CD4-positive, alpha-beta T cell (primary cell): ENCODE results near the gene CTBP1. TPM values are rescaled to one million over a fixed set of nuclear protein-coding genes. Genes with fewer than 3 reads are reported as not detected.

Experiments used
- ATAC-seq: fragments of 200-7000 bp; cut with Tn5 transposase; one replicate; pipeline ENCODE4 v1.10.0; 2022; ENCODE audit warnings: mild to moderate bottlenecking; ENCODE audit not compliant: poor library complexity
- CTCF ChIA-PET: fragments of 350-600 bp; sonication (Branson Sonifier 250); formaldehyde crosslinking; loops from one replicate; lab custom pipeline; 2021; ENCODE audit warnings: antibody characterized with exemption, inconsistent platforms; lab: Charles Lee
- POLR2A ChIA-PET: fragments of 350-600 bp; sonication (Branson Sonifier 250); formaldehyde crosslinking; loops from one replicate; lab custom pipeline; 2021; ENCODE audit warnings: antibody characterized with exemption, inconsistent platforms; lab: Charles Lee
- DNase-seq, 14 experiments: peaks; one replicate each; pipeline ENCODE4 v3.0.0-alpha.2; 2013 to 2020; ENCODE audit warnings: mixed read lengths in 2 of 14
- H3K27ac ChIP-seq, 2 donors: one replicate each; pipeline versions ENCODE4 v1.5.1 to v1.7.0; 2013; ENCODE audit warnings: low read length in 2 of 2, low read depth in 1 of 2, mild to moderate bottlenecking in 1 of 2
- H3K27me3 ChIP-seq, 2 experiments: 1 replicate in 1 of 2; 2 replicates in 1 of 2; pipeline versions ENCODE4 v1.6.1 to v1.7.0; 2013; ENCODE audit warnings: low read length in 2 of 2, control low read depth in 1 of 2, mild to moderate bottlenecking in 1 of 2, moderate library complexity in 1 of 2; ENCODE audit not compliant: insufficient read depth in 2 of 2, control insufficient read depth in 1 of 2
- H3K36me3 ChIP-seq: one replicate; pipeline ENCODE4 v1.6.1; 2013; ENCODE audit warnings: low read length, control low read depth; ENCODE audit not compliant: insufficient read depth
- H3K4me1 ChIP-seq: one replicate; pipeline ENCODE4 v1.6.1; 2013; ENCODE audit warnings: low read length, control low read depth; ENCODE audit not compliant: insufficient read depth
- H3K4me3 ChIP-seq: one replicate; pipeline ENCODE4 v1.5.1; 2013; ENCODE audit warnings: mild to moderate bottlenecking, low read length, moderate library complexity
- H3K9me3 ChIP-seq, 2 experiments: 1 replicate in 1 of 2; 2 replicates in 1 of 2; pipeline versions ENCODE4 v1.6.1 to v1.7.0; 2013; ENCODE audit warnings: low read length in 2 of 2, mild to moderate bottlenecking in 2 of 2, control low read depth in 1 of 2, moderate library complexity in 1 of 2; ENCODE audit not compliant: control insufficient read depth in 1 of 2, insufficient read depth in 1 of 2
- H3K27ac Mint-ChIP-seq: one replicate; pipeline ENCODE4 v1.8.0; 2020; ENCODE audit warnings: mixed read lengths
- H3K27me3 Mint-ChIP-seq: one replicate; pipeline ENCODE4 v1.8.0; 2021; ENCODE audit warnings: mixed read lengths
- H3K36me3 Mint-ChIP-seq: one replicate; pipeline ENCODE4 v1.8.0; 2021; ENCODE audit warnings: low read depth, mixed read lengths
- H3K4me1 Mint-ChIP-seq: one replicate; pipeline ENCODE4 v1.8.0; 2021; ENCODE audit warnings: low read depth, mixed read lengths
- H3K4me3 Mint-ChIP-seq: one replicate; pipeline ENCODE4 v1.8.0; 2020; ENCODE audit warnings: mild to moderate bottlenecking, mixed read lengths
- H3K9me3 Mint-ChIP-seq: one replicate; pipeline ENCODE4 v1.8.0; 2020; ENCODE audit warnings: mixed read lengths
- intact Hi-C, 2 experiments: fragments of 100-400 bp; cut with DNase I in 1 of 2; cut with micrococcal nuclease in 1 of 2; formaldehyde crosslinking; loops; one replicate each; pipeline versions ENCODE4 v1.15.1 to v1.9.0; 2023 to 2025; cut with DNase I, micrococcal nuclease
- total RNA-seq, 174 experiments: library from RNA in 2 of 174; stranded (reverse) in 2 of 174; gene quantifications; one replicate each; pipeline ENCODE4 v1.2.3 and lab custom pipeline; 2021 to 2026
- TF ChIP-seq, protein P1 (sequence below): fragments of 200-600 bp; IDR thresholded peaks from one replicate; pipeline ENCODE4 v1.8.0; 2022; ENCODE audit warnings: antibody characterized with exemption, mild to moderate bottlenecking

CTBP1 gene
- total RNA-seq, 2 experiments from 2014 or later, result 132 to 148 TPM

DNA sequence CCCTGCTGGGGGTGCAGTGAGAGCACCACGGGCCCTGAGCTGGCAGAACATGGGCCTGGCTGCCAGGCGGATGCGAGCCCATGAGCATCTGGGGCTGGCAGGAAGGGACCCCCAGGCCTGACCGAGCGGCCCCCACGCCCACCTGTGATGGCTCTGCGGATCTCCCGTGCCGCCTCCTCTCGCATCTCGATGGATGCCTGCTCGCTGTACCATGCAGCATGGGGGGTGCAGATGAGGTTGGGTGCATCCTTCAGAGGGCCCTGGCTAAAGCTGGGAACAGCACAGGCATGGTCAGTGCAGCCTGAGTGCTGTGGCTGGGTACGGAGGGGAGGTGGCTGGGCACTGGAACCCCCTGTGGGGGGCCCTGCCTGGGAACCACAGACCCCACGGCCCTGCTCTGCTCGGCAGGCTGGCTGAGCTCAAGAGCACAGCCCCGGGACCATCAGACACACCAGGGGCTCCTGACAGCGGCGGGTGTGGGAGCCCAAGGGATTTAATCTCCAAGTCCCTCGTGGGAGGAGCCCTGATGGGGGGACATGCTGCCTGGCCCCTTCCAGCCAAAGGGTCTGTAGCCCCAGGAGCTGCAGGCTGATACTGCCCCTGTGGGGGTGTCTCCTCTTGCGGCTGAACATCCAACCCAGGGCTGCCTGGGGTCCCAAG lies 35.5 kb downstream of the CTBP1 start:
- Mint-ChIP-seq H3K9me3 (no peaks in the 10 kb centered on the region), H3K4me3 (no peak overlapping the region), H3K4me1 (peaks cover 16% of the 10 kb centered on the region), H3K36me3 (peaks cover 27% of the 10 kb centered on the region), H3K27ac (no peak overlapping the region), H3K27me3 (no peaks in the 10 kb centered on the region)
- ChIA-PET POLR2A (interaction anchor here (1.6 kb wide), 1 partner anchor 11 kb away, joined by 3 read pairs; no protein-coding TSS in a partner anchor), CTCF (no interaction called here)
- ATAC-seq (no peak), DNase-seq (no peak)
- Histone ChIP-seq H3K36me3 (peaks cover 68% of the 10 kb centered on the region), H3K27ac (no peak overlapping the region), H3K4me1 (peaks cover 35% of the 10 kb centered on the region), H3K27me3 (no peaks in the 10 kb centered on the region), H3K9me3 (peaks cover 0 to 3% of the 10 kb centered on the region in 2 experiments), H3K4me3 (no peak overlapping the region)
- intact Hi-C loops, result no loop called here
- TF ChIP-seq, protein P1, sequence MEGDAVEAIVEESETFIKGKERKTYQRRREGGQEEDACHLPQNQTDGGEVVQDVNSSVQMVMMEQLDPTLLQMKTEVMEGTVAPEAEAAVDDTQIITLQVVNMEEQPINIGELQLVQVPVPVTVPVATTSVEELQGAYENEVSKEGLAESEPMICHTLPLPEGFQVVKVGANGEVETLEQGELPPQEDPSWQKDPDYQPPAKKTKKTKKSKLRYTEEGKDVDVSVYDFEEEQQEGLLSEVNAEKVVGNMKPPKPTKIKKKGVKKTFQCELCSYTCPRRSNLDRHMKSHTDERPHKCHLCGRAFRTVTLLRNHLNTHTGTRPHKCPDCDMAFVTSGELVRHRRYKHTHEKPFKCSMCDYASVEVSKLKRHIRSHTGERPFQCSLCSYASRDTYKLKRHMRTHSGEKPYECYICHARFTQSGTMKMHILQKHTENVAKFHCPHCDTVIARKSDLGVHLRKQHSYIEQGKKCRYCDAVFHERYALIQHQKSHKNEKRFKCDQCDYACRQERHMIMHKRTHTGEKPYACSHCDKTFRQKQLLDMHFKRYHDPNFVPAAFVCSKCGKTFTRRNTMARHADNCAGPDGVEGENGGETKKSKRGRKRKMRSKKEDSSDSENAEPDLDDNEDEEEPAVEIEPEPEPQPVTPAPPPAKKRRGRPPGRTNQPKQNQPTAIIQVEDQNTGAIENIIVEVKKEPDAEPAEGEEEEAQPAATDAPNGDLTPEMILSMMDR, result no peak

DNA sequence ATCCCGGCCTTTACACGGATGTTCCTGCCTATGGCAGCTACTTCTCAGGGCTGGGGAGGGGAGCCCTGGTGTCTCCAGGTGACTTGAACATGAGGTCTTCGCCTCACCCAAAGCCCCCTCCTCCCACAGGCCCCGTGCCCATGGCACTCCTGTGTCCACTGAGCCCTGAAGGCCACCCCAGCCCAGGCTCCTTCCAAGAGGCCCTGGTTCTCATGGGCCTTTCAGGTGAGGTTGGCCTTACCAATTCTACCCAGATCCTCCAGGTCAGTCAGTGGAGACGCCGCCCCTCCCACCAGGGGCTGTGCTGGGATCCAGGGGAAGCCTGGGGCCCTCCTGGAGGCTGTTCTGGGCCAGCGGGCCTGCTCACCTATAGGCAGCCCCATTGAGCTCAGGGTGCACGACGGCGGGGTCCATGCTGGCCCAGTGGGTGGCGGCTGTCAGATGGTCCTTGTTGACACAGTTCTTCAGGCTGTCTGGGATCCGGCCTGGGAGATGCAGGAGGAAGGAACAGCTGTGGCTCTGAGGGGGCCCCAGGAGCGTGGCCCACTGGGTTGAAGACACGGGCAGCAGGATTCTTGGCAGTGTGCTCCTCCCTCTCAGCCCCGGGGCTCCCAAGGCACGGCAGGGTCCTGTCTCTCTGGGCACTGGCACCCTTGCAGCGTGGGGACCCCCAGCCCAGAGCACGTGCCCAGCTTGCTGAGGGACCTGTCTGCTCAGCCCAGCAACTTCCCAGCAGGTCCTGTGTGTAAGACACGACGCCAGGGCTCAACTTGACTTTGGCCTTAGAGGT lies 36.2 kb downstream of the CTBP1 start:
- H3K36me3 ChIP-seq, result peaks cover 65% of the 10 kb centered on the region
- TF ChIP-seq, protein P1, result no peak
- ATAC-seq (no peak), DNase-seq (no peak)
- no peak overlapping the region for H3K27ac Mint-ChIP-seq
- H3K9me3 ChIP-seq, result peaks cover 0 to 3% of the 10 kb centered on the region in 2 experiments
- ChIA-PET POLR2A (interaction anchor here (1.6 kb wide), 1 partner anchor 10 kb away, joined by 3 read pairs; no protein-coding TSS in a partner anchor), CTCF (no interaction called here)
- peaks cover 19% of the 10 kb centered on the region for H3K36me3 Mint-ChIP-seq
- H3K4me1 ChIP-seq, result peaks cover 39% of the 10 kb centered on the region
- H3K27me3 ChIP-seq, result no peaks in the 10 kb centered on the region
- no peaks in the 10 kb centered on the region for H3K9me3 Mint-ChIP-seq
- peaks cover 12% of the 10 kb centered on the region for H3K4me1 Mint-ChIP-seq
- no peak overlapping the region for H3K27ac ChIP-seq
- no peak overlapping the region for H3K4me3 Mint-ChIP-seq
- intact Hi-C loops, result no loop called here
- no peak overlapping the region for H3K4me3 ChIP-seq
- H3K27me3 Mint-ChIP-seq, result no peaks in the 10 kb centered on the region

DNA sequence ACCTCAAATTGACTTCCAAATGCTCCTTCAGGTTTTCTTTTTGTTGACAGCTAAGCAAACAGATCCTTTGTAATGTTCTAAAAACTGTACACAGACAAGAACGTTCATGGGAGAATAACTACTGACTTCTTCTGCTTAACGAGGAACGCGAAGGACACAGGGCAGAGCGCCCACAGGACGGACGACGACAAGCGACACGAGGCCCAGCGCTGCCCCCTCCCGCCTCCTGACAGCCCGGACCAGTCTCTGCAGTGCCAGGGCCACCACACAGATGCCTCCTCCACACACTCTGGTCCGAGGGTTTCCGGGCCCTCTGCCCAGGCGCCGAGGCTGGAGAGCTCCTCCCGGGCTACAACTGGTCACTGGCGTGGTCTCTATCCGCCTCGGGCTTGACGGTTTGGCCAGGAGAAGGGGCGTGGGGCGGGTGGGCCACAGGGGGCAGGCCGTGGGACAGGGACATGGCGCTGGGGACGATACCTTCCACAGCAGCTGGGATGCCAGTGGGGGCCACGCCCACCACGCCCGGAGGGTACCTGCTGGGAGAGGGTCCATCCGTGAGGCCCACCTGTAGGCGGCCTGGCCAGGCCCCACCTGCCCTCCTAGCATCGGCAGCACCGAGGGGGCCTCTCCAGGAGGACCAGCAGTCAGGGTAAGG lies 36.9 kb downstream of the CTBP1 start:
- no peaks in the 10 kb centered on the region for H3K9me3 Mint-ChIP-seq
- no peak overlapping the region for H3K27ac Mint-ChIP-seq
- ChIA-PET POLR2A (interaction anchor here (1.6 kb wide), 1 partner anchor 10 kb away, joined by 3 read pairs; no protein-coding TSS in a partner anchor), CTCF (no interaction called here)
- intact Hi-C loops, result no loop called here
- H3K27ac ChIP-seq, result no peak overlapping the region
- H3K4me1 ChIP-seq, result peaks cover 32% of the 10 kb centered on the region
- H3K27me3 ChIP-seq, result no peaks in the 10 kb centered on the region
- ATAC-seq (no peak), DNase-seq (no peak)
- peaks cover 6% of the 10 kb centered on the region for H3K4me1 Mint-ChIP-seq
- TF ChIP-seq, protein P1, result no peak
- peaks cover 0 to 3% of the 10 kb centered on the region in 2 experiments for H3K9me3 ChIP-seq
- H3K36me3 ChIP-seq, result peaks cover 65% of the 10 kb centered on the region
- peak overlapping the region; percentile 20 for H3K4me3 Mint-ChIP-seq
- no peaks in the 10 kb centered on the region for H3K27me3 Mint-ChIP-seq
- peaks cover 14% of the 10 kb centered on the region for H3K36me3 Mint-ChIP-seq
- H3K4me3 ChIP-seq, result no peak overlapping the region
